ENCODE results near the gene SCAP.

SCAP gene

DNA sequence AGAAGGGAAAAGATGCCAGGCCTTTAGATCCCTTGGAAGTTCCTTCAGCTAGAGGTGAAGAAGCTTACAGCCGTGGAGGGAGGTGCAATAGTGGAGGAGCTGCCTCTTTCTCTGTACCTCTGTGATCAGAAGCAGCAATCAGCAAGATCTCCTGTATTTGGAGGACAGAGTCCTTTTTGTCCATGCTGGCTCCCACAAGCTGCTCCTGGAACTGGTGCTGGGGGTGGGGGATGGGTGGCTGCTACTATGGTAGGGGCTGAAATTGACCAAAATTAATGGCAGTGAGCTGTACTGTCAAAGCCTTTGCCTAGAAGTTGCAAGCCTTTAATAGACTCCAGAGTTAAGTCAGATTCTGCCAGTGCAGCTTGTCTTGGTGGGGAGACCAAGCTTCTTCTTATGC lies 76.7 kb downstream of the SCAP start:
- TF ChIP-seq ZBTB7A (tag by site-specific recombination; IDR thresholded peaks at IDR 0.05; ENCODE audit: low read depth) (no peak), YY1 (tag by site-specific recombination; IDR thresholded peaks at IDR 0.05) (no peak), IKZF3 (tag by site-specific recombination; IDR thresholded peaks at IDR 0.05) (no peak), ZNF704 (tag by site-specific recombination; IDR thresholded peaks at IDR 0.05) (no peak)
- no peak overlapping the region for H3K4me3 ChIP-seq (ENCODE audit: low read depth, low read length)
- H3K4me1 ChIP-seq (ENCODE audit: control insufficient read depth, insufficient read depth, low read length) = peaks cover 1% of the 10 kb centered on the region; the same call in 1 of the 2 replicates
- CTCF ChIA-PET = interaction anchor here (0.7 kb wide), 1 partner anchor 758 kb away, joined by 3 read pairs; no protein-coding TSS in a partner anchor
- POLR2A ChIA-PET = interaction anchor here (0.9 kb wide), 1 partner anchor 19 kb away, joined by 6 read pairs; the partner anchor contains the start of gene PTPN23
- H3K9me3 ChIP-seq (ENCODE audit: control insufficient read depth, insufficient read depth, low read depth, low read length) = no peaks in the 10 kb centered on the region
- H3K27ac ChIP-seq (ENCODE audit: extremely low read depth, low read depth, low read length) = no peak overlapping the region
- peaks cover 0 to 18% of the 10 kb centered on the region in 2 experiments; a peak in 2 of 3 replicates for H3K36me3 ChIP-seq (ENCODE audit: control insufficient read depth in 2 of 2, insufficient read depth in 1 of 2, low read length in 2 of 2)

GRCh38 chr3:47398228-47398627 lies 77.5 kb downstream of the SCAP start:
- ChIA-PET POLR2A (interaction anchor here (0.6 kb wide), 1 partner anchor 15 kb away, joined by 5 read pairs; no protein-coding TSS in a partner anchor), CTCF (no interaction called here)
- TF ChIP-seq ZSCAN16 (tag by site-specific recombination; IDR thresholded peaks at IDR 0.05) (no peak), ZNF626 (tag by site-specific recombination; IDR thresholded peaks at IDR 0.05) (no peak), ZNF692 (tag by site-specific recombination; IDR thresholded peaks at IDR 0.05) (no peak), ZNF302 (tag by site-specific recombination; IDR thresholded peaks at IDR 0.05; ENCODE audit: low read depth) (no peak), TCF7L2 (IDR thresholded peaks at IDR 0.05; ENCODE audit: borderline replicate concordance, low read depth, low read length) (no peak), ZNF404 (tag by site-specific recombination; IDR thresholded peaks at IDR 0.05) (no peak), HOXD13 (CRISPR knock-in tag; IDR thresholded peaks at IDR 0.05; ENCODE audit: borderline replicate concordance) (no peak), ZNF394 (tag by site-specific recombination; IDR thresholded peaks at IDR 0.05; ENCODE audit: borderline replicate concordance) (no peak), ZNF585B (tag by site-specific recombination; IDR thresholded peaks at IDR 0.05) (no peak), ZNF362 (tag by site-specific recombination; IDR thresholded peaks at IDR 0.05) (no peak), PBX3 (CRISPR knock-in tag; IDR thresholded peaks at IDR 0.05) (no peak), PRDM2 (tag by site-specific recombination; IDR thresholded peaks at IDR 0.05; ENCODE audit: borderline replicate concordance) (no peak), TRIM28 (IDR thresholded peaks at IDR 0.05; ENCODE audit: borderline replicate concordance, low read length) (no peak), ZNF473 (tag by site-specific recombination; IDR thresholded peaks at IDR 0.05) (no peak)
- TF ChIP-seq, protein P1, sequence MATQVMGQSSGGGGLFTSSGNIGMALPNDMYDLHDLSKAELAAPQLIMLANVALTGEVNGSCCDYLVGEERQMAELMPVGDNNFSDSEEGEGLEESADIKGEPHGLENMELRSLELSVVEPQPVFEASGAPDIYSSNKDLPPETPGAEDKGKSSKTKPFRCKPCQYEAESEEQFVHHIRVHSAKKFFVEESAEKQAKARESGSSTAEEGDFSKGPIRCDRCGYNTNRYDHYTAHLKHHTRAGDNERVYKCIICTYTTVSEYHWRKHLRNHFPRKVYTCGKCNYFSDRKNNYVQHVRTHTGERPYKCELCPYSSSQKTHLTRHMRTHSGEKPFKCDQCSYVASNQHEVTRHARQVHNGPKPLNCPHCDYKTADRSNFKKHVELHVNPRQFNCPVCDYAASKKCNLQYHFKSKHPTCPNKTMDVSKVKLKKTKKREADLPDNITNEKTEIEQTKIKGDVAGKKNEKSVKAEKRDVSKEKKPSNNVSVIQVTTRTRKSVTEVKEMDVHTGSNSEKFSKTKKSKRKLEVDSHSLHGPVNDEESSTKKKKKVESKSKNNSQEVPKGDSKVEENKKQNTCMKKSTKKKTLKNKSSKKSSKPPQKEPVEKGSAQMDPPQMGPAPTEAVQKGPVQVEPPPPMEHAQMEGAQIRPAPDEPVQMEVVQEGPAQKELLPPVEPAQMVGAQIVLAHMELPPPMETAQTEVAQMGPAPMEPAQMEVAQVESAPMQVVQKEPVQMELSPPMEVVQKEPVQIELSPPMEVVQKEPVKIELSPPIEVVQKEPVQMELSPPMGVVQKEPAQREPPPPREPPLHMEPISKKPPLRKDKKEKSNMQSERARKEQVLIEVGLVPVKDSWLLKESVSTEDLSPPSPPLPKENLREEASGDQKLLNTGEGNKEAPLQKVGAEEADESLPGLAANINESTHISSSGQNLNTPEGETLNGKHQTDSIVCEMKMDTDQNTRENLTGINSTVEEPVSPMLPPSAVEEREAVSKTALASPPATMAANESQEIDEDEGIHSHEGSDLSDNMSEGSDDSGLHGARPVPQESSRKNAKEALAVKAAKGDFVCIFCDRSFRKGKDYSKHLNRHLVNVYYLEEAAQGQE (tag by site-specific recombination; IDR thresholded peaks at IDR 0.05) = no peak
- H3K27ac ChIP-seq (ENCODE audit: extremely low read depth, low read depth, low read length) = no peak overlapping the region
- no peak overlapping the region for H3K4me3 ChIP-seq (ENCODE audit: low read depth, low read length)
- H3K9me3 ChIP-seq (ENCODE audit: control insufficient read depth, insufficient read depth, low read depth, low read length) = no peaks in the 10 kb centered on the region
- peaks cover 2% of the 10 kb centered on the region; the same call in 1 of the 2 replicates for H3K4me1 ChIP-seq (ENCODE audit: control insufficient read depth, insufficient read depth, low read length)
- H3K36me3 ChIP-seq (ENCODE audit: control insufficient read depth in 2 of 2, insufficient read depth in 1 of 2, low read length in 2 of 2) = peaks cover 0 to 18% of the 10 kb centered on the region in 2 experiments; a peak in 1 of 3 replicates

All from HEK293 (cell line).